Bronchial epithelial cell (primary cell): ENCODE measurements around the gene EFHD1. TPM values are rescaled to one million over a fixed set of nuclear protein-coding genes. Genes with fewer than 3 reads are reported as not detected.
"Not testable (repeated sequence)": the region's sequence is repeated elsewhere in the genome, so short reads cannot be mapped to it uniquely, and the experiment has no call there.

ENCODE experiments used
- DNase-seq: peaks from one replicate; pipeline ENCODE4 v3.0.0-alpha.2; 2010; ENCODE audit warnings: low read depth
- FAIRE-seq: peaks from 2 replicates; lab custom pipeline; 2011; peaks lifted over from hg19 to GRCh38; lab: Jason Lieb, UNC
- H3K27me3 ChIP-seq: 2 replicates; pipeline ENCODE4 v1.5.1; 2011; ENCODE audit warnings: low read length; ENCODE audit not compliant: control insufficient read depth, insufficient read depth
- H3K36me3 ChIP-seq: 2 replicates; pipeline ENCODE4 v1.5.1; 2011; ENCODE audit warnings: low read length; ENCODE audit not compliant: control insufficient read depth, insufficient read depth
- H3K4me3 ChIP-seq: 2 replicates; pipeline ENCODE4 v1.5.1; 2011; ENCODE audit warnings: mild to moderate bottlenecking, low read depth, low read length, control low read depth
- total RNA-seq: library from RNA; depleted of rRNA; stranded (reverse); fragments of >200 nt; gene quantifications from 2 replicates; pipeline ENCODE4 v1.2.1, GENCODE V29; 2014
- TF ChIP-seq, protein P1 (sequence below): IDR thresholded peaks from 2 replicates; pipeline ENCODE4 v1.5.1; 2011; ENCODE audit warnings: mild to moderate bottlenecking, moderate library complexity, low read length, control low read depth, inconsistent platforms; ENCODE audit not compliant: insufficient read depth, severe bottlenecking

The EFHD1 gene
- total RNA-seq, 1 donor from 2014 or later = not detected

DNA sequence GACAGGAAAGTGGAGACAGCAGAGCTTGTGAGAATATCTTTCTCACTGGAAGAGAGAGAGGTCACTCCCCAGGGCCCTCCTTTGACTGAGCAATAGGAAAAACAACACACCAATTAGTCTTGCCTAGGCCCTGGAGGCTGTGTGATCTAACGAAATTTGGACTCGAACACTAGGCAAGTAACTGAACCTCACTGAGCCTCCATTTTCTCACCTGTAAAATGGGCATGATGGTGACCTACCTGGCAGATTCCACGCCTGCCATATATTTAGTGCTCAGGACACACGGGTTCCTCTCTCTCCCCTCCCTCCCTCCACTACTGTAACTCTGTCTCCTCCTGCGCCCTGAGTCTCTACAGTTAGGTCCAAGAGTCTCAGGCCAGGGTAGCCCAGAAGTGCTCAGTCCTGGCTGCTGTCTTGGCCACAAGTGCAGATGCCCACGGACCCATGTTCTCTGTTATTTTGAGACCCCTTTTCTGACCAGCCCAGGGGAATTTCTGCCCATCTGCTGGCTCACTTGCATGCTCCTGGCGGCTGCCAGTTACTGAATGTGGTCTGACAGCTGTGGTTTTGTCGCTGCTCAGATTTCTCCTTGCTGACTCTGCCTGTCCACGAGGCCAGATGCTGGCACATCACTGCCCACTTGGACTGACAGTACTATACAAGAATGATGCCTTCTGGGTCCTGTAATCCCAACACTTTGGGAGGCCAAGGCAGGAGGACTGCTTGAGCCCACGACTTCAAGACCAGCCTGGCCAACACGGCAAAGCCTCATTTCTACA, 54.2 kb downstream of the EFHD1 start:
- Histone ChIP-seq H3K36me3 (no peaks in the 10 kb centered on the region), H3K27me3 (no peaks in the 10 kb centered on the region), H3K4me3 (no peak overlapping the region)
- FAIRE-seq = no peak
- TF ChIP-seq, protein P1, sequence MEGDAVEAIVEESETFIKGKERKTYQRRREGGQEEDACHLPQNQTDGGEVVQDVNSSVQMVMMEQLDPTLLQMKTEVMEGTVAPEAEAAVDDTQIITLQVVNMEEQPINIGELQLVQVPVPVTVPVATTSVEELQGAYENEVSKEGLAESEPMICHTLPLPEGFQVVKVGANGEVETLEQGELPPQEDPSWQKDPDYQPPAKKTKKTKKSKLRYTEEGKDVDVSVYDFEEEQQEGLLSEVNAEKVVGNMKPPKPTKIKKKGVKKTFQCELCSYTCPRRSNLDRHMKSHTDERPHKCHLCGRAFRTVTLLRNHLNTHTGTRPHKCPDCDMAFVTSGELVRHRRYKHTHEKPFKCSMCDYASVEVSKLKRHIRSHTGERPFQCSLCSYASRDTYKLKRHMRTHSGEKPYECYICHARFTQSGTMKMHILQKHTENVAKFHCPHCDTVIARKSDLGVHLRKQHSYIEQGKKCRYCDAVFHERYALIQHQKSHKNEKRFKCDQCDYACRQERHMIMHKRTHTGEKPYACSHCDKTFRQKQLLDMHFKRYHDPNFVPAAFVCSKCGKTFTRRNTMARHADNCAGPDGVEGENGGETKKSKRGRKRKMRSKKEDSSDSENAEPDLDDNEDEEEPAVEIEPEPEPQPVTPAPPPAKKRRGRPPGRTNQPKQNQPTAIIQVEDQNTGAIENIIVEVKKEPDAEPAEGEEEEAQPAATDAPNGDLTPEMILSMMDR = no peak
- DNase-seq = no peak

DNA sequence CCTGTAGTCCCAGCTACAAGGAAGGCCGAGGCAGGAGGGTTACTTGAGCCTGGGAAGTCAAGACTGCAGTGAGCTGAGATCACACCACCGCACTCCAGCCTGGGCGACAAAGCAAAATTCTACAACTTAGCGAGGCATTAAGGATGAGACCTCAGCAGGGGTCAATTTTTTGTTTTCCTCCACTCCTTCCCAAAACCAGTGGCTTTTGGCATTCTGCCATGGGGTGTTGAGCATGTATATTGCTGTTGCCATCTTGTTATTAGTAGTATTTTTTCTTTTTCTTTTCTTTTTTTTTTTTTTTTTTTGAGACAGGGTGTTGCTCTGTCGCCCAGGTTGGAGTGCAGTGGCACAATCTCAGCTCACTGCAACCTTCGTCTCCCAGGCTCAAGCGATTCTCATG, 54.8 kb downstream of the EFHD1 start:
- DNase-seq (no peak), FAIRE-seq (no peak)
- TF ChIP-seq, protein P1 = no peak
- H3K4me3 ChIP-seq = no peak overlapping the region
- no peaks in the 10 kb centered on the region for H3K36me3 ChIP-seq
- no peaks in the 10 kb centered on the region for H3K27me3 ChIP-seq

DNA sequence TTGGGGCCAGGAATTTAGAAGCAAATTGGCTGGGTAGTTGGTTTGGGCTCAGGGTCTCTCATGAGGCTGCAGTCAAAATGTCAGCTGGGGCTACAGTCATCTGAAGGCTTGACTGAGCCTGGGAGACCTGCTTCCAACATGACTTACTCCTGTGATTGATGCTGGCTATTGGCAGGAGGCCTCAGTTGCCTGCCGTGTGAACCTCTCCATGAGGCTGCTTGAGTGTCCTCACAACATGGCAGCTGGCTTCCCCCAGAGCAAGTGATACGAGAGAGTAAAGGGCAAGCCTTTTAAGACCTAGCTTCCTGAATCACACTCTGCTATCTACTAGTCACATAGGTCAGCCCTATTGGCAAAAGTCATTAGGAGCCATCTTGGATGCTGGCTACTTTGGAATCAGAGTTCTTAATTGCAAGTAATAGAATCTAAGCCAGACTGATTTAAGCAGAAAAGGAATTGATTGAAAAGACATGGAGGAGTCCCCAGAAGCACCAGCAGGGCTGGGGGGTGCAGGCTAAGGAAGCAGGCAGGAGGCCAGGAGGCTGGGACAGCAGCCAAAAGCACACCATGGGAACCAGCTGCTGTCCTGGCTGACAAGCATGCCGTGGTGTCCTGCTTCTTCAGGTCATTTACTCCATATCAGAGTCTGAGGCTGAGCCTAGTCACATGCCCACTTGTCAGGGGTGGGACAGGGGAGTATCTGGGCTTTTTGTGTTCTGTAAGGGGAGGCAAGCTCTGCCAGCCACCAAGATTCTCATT, 55.9 kb downstream of the EFHD1 start:
- FAIRE-seq = no peak
- H3K36me3 ChIP-seq = no peaks in the 10 kb centered on the region
- TF ChIP-seq, protein P1 = no peak
- no peak for DNase-seq
- no peak overlapping the region for H3K4me3 ChIP-seq
- no peaks in the 10 kb centered on the region for H3K27me3 ChIP-seq

DNA sequence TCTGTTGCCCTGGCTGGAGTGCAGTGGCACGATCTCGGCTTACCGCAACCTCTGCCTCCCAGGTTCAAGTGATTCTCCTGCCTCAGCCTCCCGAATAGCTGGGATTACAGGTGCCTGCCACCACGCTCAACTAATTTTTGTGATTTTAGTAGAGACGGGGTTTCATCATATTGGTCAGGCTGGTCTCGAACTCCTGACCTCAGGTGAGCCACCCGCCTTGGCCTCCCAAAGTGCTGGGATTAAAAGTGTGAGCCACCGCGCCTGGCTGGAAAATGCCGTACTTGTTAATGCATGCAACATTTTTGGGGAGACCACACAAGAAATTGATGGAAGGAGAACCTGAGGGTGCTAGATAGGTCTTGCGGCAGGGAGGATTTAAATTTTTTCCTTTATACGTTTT, 57.7 kb downstream of the EFHD1 start:
- not testable (repeated sequence) for H3K4me3 ChIP-seq, FAIRE-seq, H3K27me3 ChIP-seq, H3K36me3 ChIP-seq, DNase-seq

DNA sequence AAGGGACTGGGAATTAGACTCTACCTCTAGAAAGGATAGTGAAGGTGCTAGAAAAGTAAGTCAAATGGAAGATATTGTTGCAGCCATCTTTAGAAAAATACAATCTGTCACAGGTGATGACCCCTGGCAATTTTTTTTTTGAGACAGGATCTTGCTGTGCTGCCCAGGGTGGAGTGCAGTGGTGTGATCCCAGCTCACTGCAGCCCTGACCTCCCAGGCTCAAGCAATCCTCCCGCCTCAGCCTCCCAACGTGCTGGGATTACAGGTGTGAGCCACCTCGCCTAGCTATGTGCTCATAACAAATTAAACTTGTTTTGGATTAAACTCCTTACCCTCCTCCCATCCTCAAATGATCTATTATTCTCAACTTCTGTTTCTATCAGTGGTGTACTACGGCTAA, 59.9 kb downstream of the EFHD1 start:
- TF ChIP-seq, protein P1 = no peak
- no peaks in the 10 kb centered on the region for H3K36me3 ChIP-seq
- no peaks in the 10 kb centered on the region for H3K27me3 ChIP-seq
- FAIRE-seq (no peak), DNase-seq (no peak)
- no peak overlapping the region for H3K4me3 ChIP-seq

DNA sequence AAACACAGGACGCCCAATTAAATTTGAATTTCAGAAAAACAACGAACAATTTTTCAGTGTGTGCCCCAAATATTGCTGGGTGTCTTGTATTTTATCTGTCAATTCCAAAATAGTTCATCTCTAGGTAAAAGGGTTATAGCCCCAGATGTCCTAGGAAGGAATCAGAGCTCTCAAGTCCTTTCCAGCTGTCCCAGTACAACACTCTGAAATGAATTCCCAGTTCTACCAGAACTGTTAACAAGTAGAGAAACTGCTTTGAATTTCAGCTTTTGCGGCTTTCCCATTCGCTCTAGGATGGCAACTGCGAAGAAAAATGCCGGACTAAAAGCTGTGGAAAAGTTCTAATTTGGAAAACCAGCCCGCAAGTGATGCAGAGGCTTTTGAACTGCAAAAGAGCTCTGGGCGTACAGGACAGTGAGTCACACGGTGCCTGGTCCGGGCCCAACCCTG, 63.2 kb downstream of the EFHD1 start:
- Histone ChIP-seq H3K36me3 (no peaks in the 10 kb centered on the region), H3K27me3 (no peaks in the 10 kb centered on the region), H3K4me3 (peak overlapping the region; percentile 96)
- FAIRE-seq (no peak), DNase-seq (no peak)
- TF ChIP-seq, protein P1 = no peak
